Gastrocnemius medialis (tissue), 4 donors: ENCODE data around the gene CNOT10. TPM values are rescaled to one million over a fixed set of nuclear protein-coding genes. Genes with fewer than 3 reads are reported as not detected.

Source experiments
- ATAC-seq, 2 donors: fragments of 150-250 bp; one replicate each; pipeline ENCODE4 v1.9.1; 2016
- DNase-seq, 2 donors: peaks; one replicate each; pipeline ENCODE4 v3.0.0-alpha.2; 2019
- H3K27ac ChIP-seq, 4 donors: fragments of 200-600 bp; sonication (generic); 1 replicate in 1 of 4; 2 replicates in 3 of 4; pipeline ENCODE4 v1.5.1; 2016 to 2018; ENCODE audit warnings: mild to moderate bottlenecking in 2 of 4, moderate library complexity in 1 of 4
- H3K27me3 ChIP-seq, 3 donors: fragments of 200-600 bp; sonication (generic) in 2 of 3; 1 replicate in 1 of 3; 2 replicates in 2 of 3; pipeline versions ENCODE4 v1.5.1 to v1.6.0; 2016 to 2019; ENCODE audit warnings: mild to moderate bottlenecking in 1 of 3, moderate library complexity in 1 of 3
- H3K36me3 ChIP-seq, 2 donors: fragments of 200-600 bp; sonication (generic) in 1 of 2; one replicate each; pipeline ENCODE4 v1.5.1; 2017 to 2018
- H3K4me1 ChIP-seq, 2 donors: fragments of 200-600 bp; sonication (generic) in 1 of 2; one replicate each; pipeline ENCODE4 v1.5.1; 2016 to 2017; ENCODE audit warnings: mild to moderate bottlenecking in 2 of 2
- H3K4me3 ChIP-seq, 4 donors: fragments of 200-600 bp; sonication (generic) in 3 of 4; 1 replicate in 1 of 4; 2 replicates in 3 of 4; pipeline ENCODE4 v1.5.1; 2016 to 2019; ENCODE audit warnings: mild to moderate bottlenecking in 2 of 4
- H3K9me3 ChIP-seq, 3 donors: fragments of 200-600 bp; sonication (generic) in 2 of 3; 1 replicate in 1 of 3; 2 replicates in 2 of 3; pipeline ENCODE4 v1.5.1; 2016 to 2019
- POLR2A ChIP-seq, 2 donors: fragments of 450-650 bp; IDR thresholded peaks; one replicate each; pipeline ENCODE4 v1.6.1; 2017; ENCODE audit warnings: antibody characterized with exemption in 2 of 2, mild to moderate bottlenecking in 2 of 2, moderate library complexity in 2 of 2
- in situ Hi-C, 4 donors: fragments of 200-750 bp; cut with MboI; loops; one replicate each; pipeline versions ENCODE4 v1.15.0 to v1.8.0; 2017; ENCODE audit warnings: low sequenced_read_pairs in 4 of 4
- intact Hi-C: fragments of 100-400 bp; cut with DNase I; formaldehyde crosslinking; loops from one replicate; pipeline ENCODE4 v1.15.1; 2023; ENCODE audit warnings: low total_unique reads
- total RNA-seq, 4 donors: library from RNA; depleted of rRNA; stranded (reverse); fragments of >200 nt; gene quantifications; one replicate each; pipeline versions ENCODE4 v1.1.0 to v1.2.3, GENCODE V29; 2016
- TF ChIP-seq, protein P1 (sequence below), 5 experiments: fragments of 450-650 bp in 3 of 5; fragments of 200-600 bp in 2 of 5; sonication (generic) in 2 of 5; IDR thresholded peaks in 4 of 5; conservative IDR thresholded peaks in 1 of 5; 1 replicate in 4 of 5; 2 replicates in 1 of 5; pipeline ENCODE4 v1.5.1; 2016 to 2019; ENCODE audit warnings: antibody characterized with exemption in 5 of 5, mild to moderate bottlenecking in 3 of 5, moderate library complexity in 3 of 5

CNOT10 gene
- total RNA-seq, 4 donors from 2014 or later: 10.2 to 16.8 (median 10.9) TPM

DNA sequence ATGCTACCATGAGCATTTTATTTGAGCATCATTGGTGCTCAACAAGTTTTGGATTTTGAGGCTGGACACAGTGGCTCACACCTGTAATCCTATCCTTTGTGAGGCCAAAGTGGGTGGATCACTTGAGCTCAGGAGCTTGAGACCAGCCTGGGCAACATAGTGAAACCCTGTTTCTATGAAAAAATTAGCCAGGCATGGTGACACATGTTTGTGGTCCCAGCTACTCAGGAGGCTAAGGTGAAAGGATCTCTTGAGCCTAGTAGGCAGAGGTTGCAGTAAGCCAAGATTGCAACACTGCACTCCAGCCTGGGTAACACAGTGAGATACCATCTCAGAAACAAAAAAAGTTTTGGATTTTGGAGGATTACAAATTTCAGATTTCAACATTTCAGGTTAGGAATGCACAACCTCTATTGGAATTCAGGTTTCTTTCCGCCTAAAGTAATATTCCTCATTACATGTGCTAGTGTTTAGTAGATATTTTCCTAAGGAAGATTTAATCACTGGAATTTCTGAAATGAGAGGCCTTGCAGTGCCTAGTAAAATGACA, 27.6 kb downstream of the CNOT10 start:
- no peak for ATAC-seq
- Histone ChIP-seq H3K9me3 (no peaks in the 10 kb centered on the region), H3K4me1 (no peaks in the 10 kb centered on the region), H3K27ac (no peak overlapping the region), H3K36me3 (peaks cover 0 to 60% of the 10 kb centered on the region in 2 donors), H3K27me3 (no peaks in the 10 kb centered on the region), H3K4me3 (no peak overlapping the region)
- intact Hi-C loops: no loop called here
- in situ Hi-C loops: no loop called here
- no peak for DNase-seq
- TF ChIP-seq POLR2A (IDR thresholded peaks at IDR 0.05): no peak
- TF ChIP-seq, protein P1, sequence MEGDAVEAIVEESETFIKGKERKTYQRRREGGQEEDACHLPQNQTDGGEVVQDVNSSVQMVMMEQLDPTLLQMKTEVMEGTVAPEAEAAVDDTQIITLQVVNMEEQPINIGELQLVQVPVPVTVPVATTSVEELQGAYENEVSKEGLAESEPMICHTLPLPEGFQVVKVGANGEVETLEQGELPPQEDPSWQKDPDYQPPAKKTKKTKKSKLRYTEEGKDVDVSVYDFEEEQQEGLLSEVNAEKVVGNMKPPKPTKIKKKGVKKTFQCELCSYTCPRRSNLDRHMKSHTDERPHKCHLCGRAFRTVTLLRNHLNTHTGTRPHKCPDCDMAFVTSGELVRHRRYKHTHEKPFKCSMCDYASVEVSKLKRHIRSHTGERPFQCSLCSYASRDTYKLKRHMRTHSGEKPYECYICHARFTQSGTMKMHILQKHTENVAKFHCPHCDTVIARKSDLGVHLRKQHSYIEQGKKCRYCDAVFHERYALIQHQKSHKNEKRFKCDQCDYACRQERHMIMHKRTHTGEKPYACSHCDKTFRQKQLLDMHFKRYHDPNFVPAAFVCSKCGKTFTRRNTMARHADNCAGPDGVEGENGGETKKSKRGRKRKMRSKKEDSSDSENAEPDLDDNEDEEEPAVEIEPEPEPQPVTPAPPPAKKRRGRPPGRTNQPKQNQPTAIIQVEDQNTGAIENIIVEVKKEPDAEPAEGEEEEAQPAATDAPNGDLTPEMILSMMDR (IDR thresholded peaks at IDR 0.05 in 4 of 5, conservative IDR thresholded peaks at IDR 0.05 in 1 of 5): no peak

DNA sequence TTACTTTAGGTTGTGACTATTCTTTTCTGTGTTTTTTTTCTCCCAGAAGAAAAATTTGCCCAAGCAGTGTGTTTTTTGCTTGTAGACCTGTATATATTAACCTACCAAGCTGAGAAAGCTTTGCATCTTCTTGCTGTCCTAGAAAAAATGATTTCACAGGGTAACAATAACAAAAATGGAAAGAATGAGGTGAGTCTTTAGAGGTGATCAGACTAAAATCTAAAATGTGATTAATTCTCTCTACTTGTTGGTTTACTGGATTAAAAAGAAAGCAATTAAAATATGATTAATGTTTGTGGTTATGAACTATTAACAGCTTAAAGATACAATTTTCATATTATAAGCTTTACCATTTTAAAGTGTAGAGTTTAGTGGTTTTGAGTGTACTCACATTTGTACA, 28.2 kb downstream of the CNOT10 start:
- H3K4me1 ChIP-seq: no peaks in the 10 kb centered on the region
- intact Hi-C loops (no loop called here), in situ Hi-C loops (no loop called here)
- TF ChIP-seq, protein P1 (IDR thresholded peaks at IDR 0.05 in 4 of 5, conservative IDR thresholded peaks at IDR 0.05 in 1 of 5): no peak
- TF ChIP-seq POLR2A (IDR thresholded peaks at IDR 0.05): no peak
- no peaks in the 10 kb centered on the region for H3K9me3 ChIP-seq
- H3K4me3 ChIP-seq: no peak overlapping the region
- H3K36me3 ChIP-seq: peaks cover 0 to 65% of the 10 kb centered on the region in 2 donors
- DNase-seq (no peak), ATAC-seq (no peak)
- H3K27me3 ChIP-seq: no peaks in the 10 kb centered on the region
- H3K27ac ChIP-seq: no peak overlapping the region

DNA sequence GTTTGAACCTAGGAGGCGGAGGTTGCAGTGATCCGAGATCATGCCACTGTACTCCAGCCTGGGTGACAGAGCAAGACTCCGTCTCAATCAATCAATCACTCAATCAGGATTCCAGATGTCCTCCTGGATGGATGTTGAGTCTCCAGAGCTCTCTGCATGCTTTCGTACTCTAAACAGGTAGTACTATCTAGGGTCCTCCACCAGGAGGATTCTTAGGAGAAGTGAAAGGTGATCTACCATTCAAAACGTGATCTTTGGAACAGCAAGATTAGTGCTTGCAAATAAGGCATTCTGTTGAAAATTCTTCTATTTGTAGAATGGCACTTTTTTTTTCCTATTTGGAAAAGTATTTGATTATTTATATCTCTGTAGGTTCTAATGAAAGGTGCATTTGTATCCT, 34.3 kb downstream of the CNOT10 start:
- Histone ChIP-seq H3K27ac (no peak overlapping the region), H3K4me3 (no peak overlapping the region), H3K9me3 (no peaks in the 10 kb centered on the region), H3K4me1 (no peaks in the 10 kb centered on the region), H3K27me3 (no peaks in the 10 kb centered on the region), H3K36me3 (peaks cover 0 to 39% of the 10 kb centered on the region in 2 donors)
- DNase-seq: no peak
- TF ChIP-seq POLR2A (IDR thresholded peaks at IDR 0.05): no peak
- TF ChIP-seq, protein P1 (IDR thresholded peaks at IDR 0.05 in 4 of 5, conservative IDR thresholded peaks at IDR 0.05 in 1 of 5): no peak
- in situ Hi-C loops (no loop called here), intact Hi-C loops (no loop called here)
- ATAC-seq: no peak

DNA sequence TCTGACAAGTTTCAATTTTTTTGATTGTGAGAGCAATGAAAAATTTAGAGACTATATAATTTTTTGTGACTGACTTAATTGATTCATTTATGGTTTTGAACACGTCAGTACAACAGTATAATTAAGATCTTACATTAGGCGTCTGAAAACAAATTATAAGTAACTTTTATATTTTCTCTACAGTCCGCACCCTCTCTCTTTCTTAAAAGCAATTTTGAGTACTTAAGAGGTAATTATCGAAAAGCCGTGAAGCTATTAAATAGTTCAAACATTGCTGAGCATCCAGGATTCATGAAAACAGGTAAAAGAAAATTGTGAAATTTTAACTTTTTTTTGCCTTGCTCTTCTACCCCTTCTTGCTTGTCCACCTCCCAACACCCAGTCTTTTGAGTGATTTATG, 34.9 kb downstream of the CNOT10 start:
- Histone ChIP-seq H3K27ac (no peak overlapping the region), H3K27me3 (no peaks in the 10 kb centered on the region), H3K9me3 (no peaks in the 10 kb centered on the region), H3K4me3 (no peak overlapping the region), H3K4me1 (no peaks in the 10 kb centered on the region), H3K36me3 (peaks cover 0 to 39% of the 10 kb centered on the region in 2 donors)
- in situ Hi-C loops: no loop called here
- no peak for ATAC-seq
- intact Hi-C loops: no loop called here
- DNase-seq: no peak
- no peak for TF ChIP-seq POLR2A (IDR thresholded peaks at IDR 0.05)

DNA sequence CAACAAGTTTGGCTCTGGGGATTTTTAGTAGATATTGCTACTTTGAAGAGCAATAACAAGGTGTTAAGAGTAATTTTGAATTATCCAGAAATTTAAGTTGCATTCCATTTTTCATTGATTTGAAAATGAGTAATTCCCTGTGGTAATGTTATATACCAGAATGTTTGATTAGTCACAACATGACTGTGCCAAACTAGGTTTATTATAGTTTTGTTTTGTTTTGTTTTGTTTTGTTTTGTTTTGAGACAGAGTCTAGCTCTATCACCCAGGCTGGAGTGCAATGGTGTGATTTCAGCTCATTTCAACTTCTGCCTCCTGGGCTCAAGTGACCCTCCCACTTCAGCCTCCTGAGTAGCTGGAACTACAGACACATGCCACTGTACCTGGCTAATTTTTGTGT, 40.7 kb downstream of the CNOT10 start:
- TF ChIP-seq POLR2A (IDR thresholded peaks at IDR 0.05): no peak
- TF ChIP-seq, protein P1 (IDR thresholded peaks at IDR 0.05 in 4 of 5, conservative IDR thresholded peaks at IDR 0.05 in 1 of 5): no peak
- H3K4me1 ChIP-seq: no peaks in the 10 kb centered on the region
- in situ Hi-C loops: no loop called here
- no peaks in the 10 kb centered on the region for H3K9me3 ChIP-seq
- intact Hi-C loops: no loop called here
- no peak overlapping the region for H3K4me3 ChIP-seq
- H3K27me3 ChIP-seq: no peaks in the 10 kb centered on the region
- ATAC-seq (no peak), DNase-seq (no peak)
- peaks cover 0 to 38% of the 10 kb centered on the region in 2 donors for H3K36me3 ChIP-seq
- no peak overlapping the region for H3K27ac ChIP-seq
